Suprapubic skin (tissue), 3 donors: ENCODE measurements around the gene SLC6A13.

ENCODE experiments used
- POLR2AphosphoS5 ChIP-seq, 3 donors: sonication (generic); formaldehyde crosslinking; IDR thresholded peaks; one replicate each; pipeline ENCODE4 v1.6.1; 2017; ENCODE audit warnings: antibody characterized with exemption in 3 of 3
- TF ChIP-seq, protein P1 (sequence below), 2 donors: fragments of 200-600 bp in 1 of 2; fragments of 450-650 bp in 1 of 2; sonication (generic) in 1 of 2; IDR thresholded peaks; one replicate each; pipeline ENCODE4 v1.5.1; 2016 to 2019; ENCODE audit warnings: antibody characterized with exemption in 2 of 2, mild to moderate bottlenecking in 1 of 2, moderate library complexity in 1 of 2

GRCh38 chr12:210277-211141 lies 52.1 kb downstream of the SLC6A13 start:
- no peak for TF ChIP-seq POLR2AphosphoS5 (IDR thresholded peaks at IDR 0.05)
- TF ChIP-seq, protein P1, sequence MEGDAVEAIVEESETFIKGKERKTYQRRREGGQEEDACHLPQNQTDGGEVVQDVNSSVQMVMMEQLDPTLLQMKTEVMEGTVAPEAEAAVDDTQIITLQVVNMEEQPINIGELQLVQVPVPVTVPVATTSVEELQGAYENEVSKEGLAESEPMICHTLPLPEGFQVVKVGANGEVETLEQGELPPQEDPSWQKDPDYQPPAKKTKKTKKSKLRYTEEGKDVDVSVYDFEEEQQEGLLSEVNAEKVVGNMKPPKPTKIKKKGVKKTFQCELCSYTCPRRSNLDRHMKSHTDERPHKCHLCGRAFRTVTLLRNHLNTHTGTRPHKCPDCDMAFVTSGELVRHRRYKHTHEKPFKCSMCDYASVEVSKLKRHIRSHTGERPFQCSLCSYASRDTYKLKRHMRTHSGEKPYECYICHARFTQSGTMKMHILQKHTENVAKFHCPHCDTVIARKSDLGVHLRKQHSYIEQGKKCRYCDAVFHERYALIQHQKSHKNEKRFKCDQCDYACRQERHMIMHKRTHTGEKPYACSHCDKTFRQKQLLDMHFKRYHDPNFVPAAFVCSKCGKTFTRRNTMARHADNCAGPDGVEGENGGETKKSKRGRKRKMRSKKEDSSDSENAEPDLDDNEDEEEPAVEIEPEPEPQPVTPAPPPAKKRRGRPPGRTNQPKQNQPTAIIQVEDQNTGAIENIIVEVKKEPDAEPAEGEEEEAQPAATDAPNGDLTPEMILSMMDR (IDR thresholded peaks at IDR 0.05): no peak
